DND-41 (cell line): ENCODE results near the gene POFUT2.

Source experiments
- ATAC-seq: fragments of 200-7000 bp; cut with Tn5 transposase; 3 replicates; pipeline ENCODE4 v1.9.1; 2021; ENCODE audit warnings: low read depth; ENCODE audit not compliant: insufficient read depth
- DNase-seq: peaks from one replicate; pipeline ENCODE4 v3.0.0-alpha.2; 2020
- H2AFZ ChIP-seq: 2 replicates; pipeline ENCODE4 v1.6.0; 2012; ENCODE audit warnings: low read depth, low read length
- H3K27ac ChIP-seq: 2 replicates; pipeline ENCODE4 v1.5.1; 2012; ENCODE audit warnings: low read length, inconsistent platforms
- H3K27me3 ChIP-seq: fragments of 200-600 bp; sonication (generic); 2 replicates; pipeline ENCODE4 v1.6.0; 2012; ENCODE audit warnings: low read length, mild to moderate bottlenecking, inconsistent platforms; ENCODE audit not compliant: insufficient read depth, poor library complexity
- H3K36me3 ChIP-seq: 2 replicates; pipeline ENCODE4 v1.5.1; 2012; ENCODE audit warnings: low read length, inconsistent platforms; ENCODE audit not compliant: insufficient read depth
- H3K4me1 ChIP-seq: 2 replicates; pipeline ENCODE4 v1.5.1; 2012; ENCODE audit warnings: mild to moderate bottlenecking, low read length; ENCODE audit not compliant: insufficient read depth
- H3K4me2 ChIP-seq: 2 replicates; pipeline ENCODE4 v1.6.0; 2012; ENCODE audit warnings: mild to moderate bottlenecking, moderate library complexity, low read length, inconsistent platforms; ENCODE audit not compliant: insufficient read depth
- H3K4me3 ChIP-seq, 2 experiments: fragments of 200-600 bp in 1 of 2; shearing (Covaris generic) in 1 of 2; 2 replicates each; pipeline ENCODE4 v1.5.1; 2012 to 2016; ENCODE audit warnings: inconsistent platforms in 2 of 2, low read length in 2 of 2, mild to moderate bottlenecking in 2 of 2, low read depth in 1 of 2, moderate library complexity in 1 of 2
- H3K79me2 ChIP-seq: 2 replicates; pipeline ENCODE4 v1.6.0; 2012; ENCODE audit warnings: low read length, inconsistent platforms; ENCODE audit not compliant: insufficient read depth
- H3K9ac ChIP-seq: 2 replicates; pipeline ENCODE4 v1.6.0; 2012; ENCODE audit warnings: low read depth, mild to moderate bottlenecking, inconsistent platforms, low read length, moderate library complexity
- H3K9me3 ChIP-seq: 2 replicates; pipeline ENCODE4 v1.5.1; 2012; ENCODE audit warnings: low read length, moderate library complexity, mild to moderate bottlenecking, inconsistent platforms; ENCODE audit not compliant: insufficient read depth, severe bottlenecking
- H4K20me1 ChIP-seq: 2 replicates; pipeline ENCODE4 v1.6.0; 2012; ENCODE audit warnings: low read length; ENCODE audit not compliant: insufficient read depth
- CTCF ChIP-seq: IDR thresholded peaks from 2 replicates; pipeline ENCODE4 v1.5.1; 2012; ENCODE audit warnings: borderline replicate concordance, low read length, moderate library complexity, mild to moderate bottlenecking; ENCODE audit not compliant: poor library complexity, severe bottlenecking; ENCODE audit errors: extremely low read depth
- EZH2 ChIP-seq: IDR thresholded peaks from 3 replicates; pipeline ENCODE4 v1.6.1; 2012; ENCODE audit warnings: borderline replicate concordance, low read depth, mild to moderate bottlenecking, moderate library complexity, low read length, inconsistent platforms; ENCODE audit not compliant: severe bottlenecking

POFUT2 gene

GRCh38 chr21:45266518-45267389 lies 20.9 kb downstream of the POFUT2 start:
- Histone ChIP-seq H3K27me3 (no peaks in the 10 kb centered on the region), H4K20me1 (peaks cover 10% of the 10 kb centered on the region; the same call in 1 of the 2 replicates), H3K9me3 (peaks cover 5% of the 10 kb centered on the region), H3K27ac (peak overlapping the region; percentile 66), H3K79me2 (no peaks in the 10 kb centered on the region), H3K4me3 (peak overlapping the region in 1 of 2 experiments; percentile 6; a peak in 1 of 4 replicates), H3K36me3 (peaks cover 63% of the 10 kb centered on the region), H3K4me1 (peaks cover 23% of the 10 kb centered on the region), H2AFZ (no peak overlapping the region), H3K9ac (peak overlapping the region; percentile 34), H3K4me2 (peak overlapping the region; percentile 40)
- DNase-seq (peak; percentile 80), ATAC-seq (peak; percentile 99)
- no peak for TF ChIP-seq EZH2
- TF ChIP-seq CTCF = no peak

- Histone ChIP-seq H3K27ac (peak overlapping the region; percentile 66), H3K4me1 (peaks cover 23% of the 10 kb centered on the region), H3K9me3 (no peaks in the 10 kb centered on the region), H3K79me2 (no peaks in the 10 kb centered on the region), H3K27me3 (no peaks in the 10 kb centered on the region), H3K36me3 (peaks cover 54% of the 10 kb centered on the region), H4K20me1 (peaks cover 10% of the 10 kb centered on the region; the same call in 1 of the 2 replicates), H3K4me3 (no peak overlapping the region), H3K4me2 (peak overlapping the region; percentile 40), H3K9ac (0 out of 2 replicates have a peak overlapping the region, but pooled peaks have one; percentile 6), H2AFZ (no peak overlapping the region)
- DNase-seq = no peak
- no peak; the same call in 2 of the 3 replicates for ATAC-seq
- no peak for TF ChIP-seq EZH2
- TF ChIP-seq CTCF = no peak
These were observed 21.8 kb downstream of the POFUT2 start for GRCh38 chr21:45265721-45266517.

GRCh38 chr21:45264912-45265515 lies 22.7 kb downstream of the POFUT2 start:
- Histone ChIP-seq H4K20me1 (peaks cover 10% of the 10 kb centered on the region; the same call in 1 of the 2 replicates), H3K27ac (no peak overlapping the region), H3K27me3 (no peaks in the 10 kb centered on the region), H2AFZ (no peak overlapping the region), H3K4me2 (no peak overlapping the region), H3K4me1 (peaks cover 23% of the 10 kb centered on the region), H3K9me3 (no peaks in the 10 kb centered on the region), H3K79me2 (no peaks in the 10 kb centered on the region), H3K9ac (no peak overlapping the region), H3K4me3 (no peak overlapping the region), H3K36me3 (peaks cover 45% of the 10 kb centered on the region)
- TF ChIP-seq EZH2 (no peak), CTCF (no peak)
- ATAC-seq (no peak), DNase-seq (no peak)
